CD1c-positive myeloid dendritic cell (primary cell): ENCODE measurements around the gene SEMA4C.
A peak's percentile ranks its signal among the peaks of the same experiment; 100 is the strongest.

Experiments
- DNase-seq: peaks from one replicate; pipeline ENCODE4 v3.0.0-alpha.2; 2016; ENCODE audit errors: extremely low spot score

Gene SEMA4C

DNA sequence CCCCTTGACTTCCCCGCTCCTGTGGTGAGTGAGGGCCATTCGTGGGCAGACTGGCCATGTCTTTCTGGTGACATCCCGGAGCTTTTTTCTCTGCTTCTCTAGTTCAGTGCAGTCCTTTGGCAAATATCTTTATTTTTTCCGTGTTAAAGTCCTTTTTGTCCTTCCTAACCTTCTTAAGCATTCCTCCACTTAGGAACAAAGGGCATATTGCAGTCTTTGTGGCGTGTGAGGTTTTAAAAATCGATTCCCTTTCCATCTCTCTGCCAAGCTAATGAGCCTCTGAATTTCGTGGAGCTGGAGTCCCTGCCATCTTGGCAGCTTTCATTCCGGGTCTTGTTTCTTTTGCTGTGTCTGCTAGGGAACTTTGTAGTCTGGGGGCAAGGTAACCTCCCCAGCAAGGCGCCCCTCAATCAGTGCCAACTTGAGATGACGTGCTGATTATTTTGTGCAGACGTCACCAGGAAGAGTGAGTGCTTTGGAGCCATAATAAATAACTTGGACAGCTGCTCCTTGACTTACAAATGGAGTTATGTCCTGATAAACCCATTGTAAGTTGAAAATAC is 48.7 kb downstream of the SEMA4C start:
- no peak for DNase-seq

DNA sequence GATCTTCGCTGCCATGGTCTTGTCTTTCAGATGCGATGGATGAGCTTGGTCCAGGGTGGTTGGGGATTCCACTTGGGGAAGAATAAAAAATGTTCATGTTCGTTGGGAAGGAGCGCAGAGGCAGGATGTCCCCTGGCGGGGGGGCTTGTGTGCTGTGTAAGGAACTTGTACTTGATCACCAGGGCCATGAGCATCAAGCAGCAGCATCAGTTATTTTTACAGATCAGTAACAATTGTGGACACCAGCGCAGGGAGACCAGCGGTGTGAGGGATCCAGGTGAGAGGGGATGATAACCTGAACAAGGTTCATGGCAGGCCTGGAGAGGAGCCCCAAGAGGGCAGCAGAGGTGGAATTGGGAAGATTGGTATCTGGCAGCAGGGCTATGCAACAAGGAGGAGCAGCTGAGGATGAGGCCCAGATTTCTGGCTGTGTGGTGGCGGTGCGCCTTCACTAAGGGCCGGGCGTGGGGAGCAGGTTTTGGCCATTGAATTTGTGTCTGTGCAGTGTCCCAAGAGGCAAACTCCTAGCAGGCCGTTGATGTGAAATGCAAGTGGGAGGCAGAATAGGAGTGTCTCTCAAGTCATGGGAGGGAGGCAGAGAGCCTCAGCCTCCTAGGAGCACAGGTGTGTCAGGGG is 49.9 kb downstream of the SEMA4C start:
- no peak for DNase-seq

DNA sequence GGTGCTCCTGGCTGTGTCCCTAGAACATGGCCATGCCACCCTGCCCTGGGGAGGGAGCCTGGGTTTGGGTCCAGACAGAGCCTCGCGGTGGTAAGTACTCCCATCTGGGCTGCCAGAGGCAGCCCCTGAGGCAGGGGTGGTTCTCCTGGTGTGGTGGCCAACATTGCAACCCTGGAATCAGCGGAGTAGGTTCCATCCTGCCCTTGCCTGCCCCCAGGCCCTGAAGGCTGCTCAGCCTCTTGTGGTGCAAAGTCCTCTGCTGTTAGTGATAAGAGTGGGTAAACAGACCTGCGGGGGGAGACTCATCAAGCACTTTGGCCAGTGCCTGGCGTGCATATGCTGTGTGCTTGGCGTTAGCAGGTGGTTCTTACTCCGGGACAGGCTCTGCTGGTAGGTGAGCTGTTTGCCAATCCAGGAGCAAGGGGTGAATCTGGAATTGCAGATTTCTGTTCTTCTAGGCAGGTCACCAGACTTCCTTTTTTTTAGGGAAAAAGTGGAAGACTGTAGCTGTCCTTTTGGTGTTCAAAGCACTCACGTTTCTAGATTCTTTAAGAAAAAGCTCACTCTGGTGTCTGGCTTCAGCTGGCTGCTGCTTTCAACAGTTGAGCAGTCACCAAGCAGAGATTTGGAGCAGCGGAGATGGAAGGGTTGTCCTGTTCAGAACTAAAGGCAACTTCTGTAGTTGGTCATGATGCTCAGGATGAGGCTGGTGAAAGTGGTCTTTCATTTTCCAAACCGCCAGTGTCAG is 50.6 kb downstream of the SEMA4C start:
- no peak for DNase-seq

DNA sequence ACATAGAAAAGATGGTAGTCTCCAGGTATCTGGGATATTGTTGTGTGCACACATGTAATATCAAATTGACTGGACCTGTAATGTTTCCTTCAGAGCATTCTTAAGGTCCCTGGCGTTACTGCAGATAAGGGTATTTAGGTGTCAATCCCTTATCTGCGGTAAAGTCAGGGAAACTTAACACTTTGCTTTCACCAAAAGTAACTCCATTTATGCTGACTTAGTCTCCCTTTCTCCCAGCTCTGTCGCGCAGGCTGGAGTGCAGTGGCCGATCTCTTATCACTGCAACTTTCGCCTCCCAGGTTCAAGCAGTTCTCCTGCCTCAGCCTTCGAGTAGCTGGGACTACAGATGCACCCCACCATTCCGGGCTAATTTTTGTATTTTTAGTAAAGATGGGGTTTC is 52.0 kb downstream of the SEMA4C start:
- DNase-seq, result no peak

DNA sequence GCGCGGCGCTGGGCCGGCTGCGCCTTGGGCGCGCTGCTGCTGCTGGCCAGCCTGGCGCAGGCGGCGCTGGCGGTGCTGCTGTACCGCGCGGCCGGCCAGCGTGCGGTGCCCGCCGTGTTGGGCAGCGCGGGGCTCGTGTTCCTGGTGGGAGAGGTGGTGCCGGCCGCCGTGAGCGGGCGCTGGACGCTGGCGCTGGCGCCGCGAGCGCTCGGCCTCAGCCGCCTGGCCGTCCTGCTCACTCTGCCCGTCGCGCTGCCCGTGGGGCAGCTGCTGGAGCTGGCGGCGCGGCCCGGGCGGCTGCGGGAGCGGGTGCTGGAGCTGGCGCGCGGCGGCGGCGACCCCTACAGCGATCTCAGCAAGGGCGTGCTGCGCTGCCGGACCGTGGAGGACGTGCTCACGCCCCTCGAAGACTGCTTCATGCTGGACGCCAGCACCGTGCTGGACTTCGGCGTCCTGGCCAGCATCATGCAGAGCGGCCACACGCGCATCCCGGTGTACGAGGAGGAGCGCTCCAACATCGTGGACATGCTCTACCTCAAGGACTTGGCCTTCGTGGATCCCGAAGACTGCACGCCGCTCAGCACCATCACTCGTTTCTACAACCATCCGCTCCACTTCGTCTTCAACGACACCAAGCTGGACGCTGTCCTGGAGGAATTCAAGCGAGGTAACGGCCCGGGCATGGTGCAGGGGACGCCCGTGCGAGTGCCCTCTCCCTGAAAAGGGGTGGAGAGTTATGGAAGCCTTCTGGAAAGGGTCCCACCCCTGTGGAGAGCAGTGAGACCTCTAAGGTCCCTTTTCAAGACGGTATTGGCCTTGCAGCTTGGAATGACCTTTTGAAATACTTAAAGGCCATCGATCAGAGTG is 52.8 kb downstream of the SEMA4C start:
- no peak for DNase-seq

DNA sequence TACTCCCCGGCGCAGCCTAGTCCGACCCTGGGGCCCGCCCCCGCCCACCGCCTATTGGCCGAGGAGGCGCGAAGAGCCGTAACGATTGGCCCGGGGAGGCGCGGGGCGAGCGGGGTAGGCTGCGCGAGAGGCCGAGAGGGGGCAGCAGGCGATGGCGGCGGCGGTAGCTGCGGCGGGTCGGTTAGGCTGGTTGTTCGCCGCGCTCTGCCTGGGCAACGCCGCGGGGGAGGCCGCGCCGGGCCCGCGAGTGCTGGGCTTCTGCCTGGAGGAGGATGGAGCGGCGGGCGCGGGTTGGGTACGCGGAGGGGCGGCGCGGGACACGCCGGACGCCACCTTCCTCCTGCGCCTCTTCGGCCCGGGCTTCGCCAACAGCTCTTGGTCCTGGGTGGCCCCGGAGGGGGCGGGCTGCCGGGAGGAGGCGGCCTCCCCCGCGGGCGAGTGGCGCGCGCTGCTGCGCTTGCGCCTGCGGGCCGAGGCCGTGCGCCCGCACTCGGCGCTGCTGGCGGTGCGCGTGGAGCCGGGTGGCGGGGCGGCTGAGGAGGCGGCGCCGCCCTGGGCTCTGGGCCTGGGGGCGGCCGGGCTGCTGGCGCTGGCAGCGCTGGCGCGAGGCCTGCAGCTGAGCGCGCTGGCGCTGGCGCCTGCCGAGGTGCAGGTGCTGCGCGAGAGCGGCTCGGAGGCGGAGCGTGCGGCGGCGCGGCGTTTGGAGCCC is 53.6 kb downstream of the SEMA4C start, which contains the start of gene CNNM3:
Gene CNNM3, plus strand, starts transcription at position 142 of the 709 bp plus-strand sequence. Its CDS starts 10 bp downstream, at position 152.
- peak; percentile 97 for DNase-seq

DNA sequence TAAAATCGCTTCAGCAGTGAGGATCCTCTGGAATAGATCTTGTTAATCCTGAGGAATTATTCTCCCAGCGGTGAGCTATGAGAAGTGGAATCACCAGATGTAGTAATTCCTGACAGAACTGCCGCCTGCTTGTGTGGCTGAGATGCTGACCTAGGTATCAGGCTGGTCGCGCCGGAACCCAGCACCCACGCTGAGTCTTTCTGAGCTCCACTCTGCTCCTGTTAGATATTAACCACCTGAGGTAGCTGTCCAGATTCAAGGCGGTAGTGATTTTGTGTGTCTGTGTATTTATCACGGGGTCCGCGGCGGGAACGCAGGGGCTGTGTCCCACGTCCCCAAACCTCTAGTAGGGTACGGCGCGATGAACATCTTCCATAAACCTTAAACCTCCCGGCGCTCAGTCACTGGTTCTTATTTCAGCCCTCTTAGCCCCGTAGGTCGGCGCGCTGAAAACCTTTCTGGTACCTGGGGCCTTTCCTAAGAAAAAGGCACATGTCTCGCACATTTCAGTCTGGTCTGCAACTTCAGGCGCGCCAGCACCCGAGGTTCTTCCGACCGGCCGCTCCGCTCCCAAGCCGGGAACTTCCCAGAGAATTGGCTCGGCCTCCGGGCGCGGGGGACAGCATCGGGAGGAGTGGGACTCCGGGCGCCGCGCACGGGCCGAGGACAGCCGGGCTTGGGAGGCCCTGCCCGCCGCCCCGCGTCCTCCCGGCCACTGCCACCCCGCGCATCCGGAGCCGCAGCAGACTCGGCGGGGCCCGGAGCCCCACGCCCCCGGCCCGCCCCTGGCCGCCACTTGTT is 54.4 kb downstream of the SEMA4C start:
- peak; percentile 6 for DNase-seq

DNA sequence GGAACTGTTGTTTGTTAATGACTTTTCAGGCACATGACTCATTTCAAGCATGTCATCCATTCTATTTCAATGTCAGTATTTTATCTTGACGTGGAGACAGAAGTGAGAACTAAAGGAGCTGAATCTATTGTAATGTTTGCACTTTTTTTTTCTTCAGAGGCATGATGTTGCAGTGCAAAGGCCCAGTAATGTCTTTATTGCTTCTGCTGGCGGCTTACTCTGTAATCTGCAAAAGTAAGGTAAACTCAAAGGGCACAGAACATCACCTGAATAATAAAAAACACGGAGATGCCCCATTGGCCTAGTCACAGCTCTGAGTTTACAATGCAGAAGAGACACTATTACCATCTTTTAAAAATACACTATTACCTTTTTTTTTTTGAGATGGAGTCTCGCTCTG is 56.2 kb downstream of the SEMA4C start:
- no peak for DNase-seq

DNA sequence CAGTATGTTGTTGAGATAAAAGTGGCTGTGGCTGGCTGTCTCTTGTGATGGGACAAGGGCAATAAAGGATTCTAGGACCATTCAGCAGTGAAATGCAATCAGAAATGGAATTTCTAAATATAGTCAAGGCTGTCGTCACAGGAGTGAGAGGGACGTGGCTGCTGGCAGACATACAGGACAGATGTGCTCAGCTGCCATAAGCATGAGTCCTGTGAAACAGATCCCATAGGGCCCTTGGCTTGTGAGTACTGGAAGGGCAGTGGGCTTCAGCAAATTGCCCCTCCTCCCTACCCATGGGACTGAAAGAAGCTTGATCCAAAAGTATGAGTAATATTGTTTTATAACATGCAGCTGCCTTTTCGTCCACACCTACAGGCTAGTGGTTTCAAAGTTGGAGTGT is 58.0 kb downstream of the SEMA4C start:
- DNase-seq, result no peak

DNA sequence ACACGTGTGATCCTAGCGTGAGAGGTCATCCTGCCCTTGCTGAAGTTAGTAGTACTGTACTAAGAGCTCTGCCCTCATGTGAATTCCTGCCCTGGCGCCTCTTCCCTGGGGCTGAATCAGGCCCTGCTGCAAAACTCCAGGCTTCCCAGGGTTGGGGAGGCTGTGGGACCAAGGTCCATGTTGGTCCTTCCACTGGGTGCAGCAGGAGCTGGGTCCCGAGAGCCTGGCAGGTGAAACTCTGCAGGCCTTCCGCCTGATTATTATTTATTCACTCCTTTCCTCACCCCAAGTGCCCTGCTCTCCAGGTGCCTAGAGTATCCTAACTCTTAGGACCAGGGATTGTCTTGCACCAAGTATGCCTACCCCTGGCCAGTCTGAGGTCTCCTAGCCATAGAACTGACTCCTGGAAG is 59.1 kb downstream of the SEMA4C start:
- DNase-seq, result no peak

DNA sequence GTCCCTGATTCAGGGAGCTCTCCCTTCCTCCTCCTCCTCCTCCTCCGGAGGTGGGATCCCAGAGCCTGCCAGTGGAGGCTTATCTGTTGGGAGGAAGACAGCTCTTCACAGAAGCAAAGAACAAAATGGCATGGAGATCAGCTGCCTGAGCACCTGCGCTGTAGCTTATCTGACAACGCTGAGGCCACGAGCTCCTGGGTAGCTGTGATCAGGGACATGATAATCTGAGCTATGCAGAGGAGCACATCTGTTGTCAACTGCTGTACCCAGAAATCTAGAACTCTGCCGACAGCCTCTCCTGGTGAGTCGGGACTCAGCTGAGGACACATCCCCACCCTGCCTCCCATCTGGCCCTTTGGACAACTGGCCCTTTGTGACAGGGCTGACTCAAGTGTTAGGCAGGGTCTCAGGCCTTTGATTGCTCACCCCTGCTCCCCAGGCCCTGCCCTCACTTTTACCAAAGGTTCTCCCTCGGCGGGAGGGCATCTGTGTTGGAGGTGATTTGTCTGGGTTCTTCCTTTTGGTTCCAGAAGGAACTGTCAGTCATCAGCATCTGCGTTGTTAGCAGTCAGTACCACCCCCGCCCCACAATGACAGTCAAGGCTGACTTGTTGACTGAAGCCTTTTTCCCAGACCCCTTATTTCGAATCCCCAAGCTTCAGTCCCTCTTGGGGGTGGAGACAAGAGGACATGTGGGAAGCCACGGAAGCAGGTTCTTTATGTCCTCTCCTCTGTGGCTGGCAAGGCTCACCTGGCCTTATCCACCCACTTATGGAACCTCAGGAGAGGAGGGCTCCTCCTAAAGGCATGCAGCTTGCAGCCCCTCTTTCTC is 59.7 kb downstream of the SEMA4C start:
- no peak for DNase-seq
